Measurements from ENCODE around the gene ARF1.
"Not testable (repeated sequence)": the region's sequence is repeated elsewhere in the genome, so short reads cannot be mapped to it uniquely, and the experiment has no call there.

Gene ARF1

GRCh38 chr1:228104526-228105269, 22.2 kb downstream of the ARF1 start:
- DNase-seq: no peak

- no peak for DNase-seq
Measured at GRCh38 chr1:228105270-228105995, 22.9 kb downstream of the ARF1 start.

GRCh38 chr1:228105996-228106799, 23.7 kb downstream of the ARF1 start:
- no peak for DNase-seq

GRCh38 chr1:228106800-228107054, 24.2 kb downstream of the ARF1 start:
- no peak for DNase-seq

GRCh38 chr1:228107636-228108035, 25.1 kb downstream of the ARF1 start:
- no peak for DNase-seq

- DNase-seq: no peak
Measured at GRCh38 chr1:228108055-228108690, 25.7 kb downstream of the ARF1 start.

GRCh38 chr1:228108742-228109072, 26.2 kb downstream of the ARF1 start:
- DNase-seq: no peak

- peak; percentile 94 for DNase-seq
Measured at GRCh38 chr1:228109073-228109961, 26.8 kb downstream of the ARF1 start, which contains the start of gene MRPL55. TSS of gene MRPL55 (minus strand) at chr1:228109299. CDS start at chr1:228108260, 1,039 bp downstream.

- DNase-seq: no peak
Measured at GRCh38 chr1:228109962-228110488, 27.5 kb downstream of the ARF1 start.

- no peak for DNase-seq
Measured at GRCh38 chr1:228110556-228110955, 28.0 kb downstream of the ARF1 start.

GRCh38 chr1:228111315-228111714, 28.8 kb downstream of the ARF1 start:
- DNase-seq: not testable (repeated sequence)

- no peak for DNase-seq
Measured at GRCh38 chr1:228112167-228112566, 29.7 kb downstream of the ARF1 start.

GRCh38 chr1:228112617-228113016, 30.1 kb downstream of the ARF1 start:
- DNase-seq: no peak

- DNase-seq: no peak
Measured at GRCh38 chr1:228114827-228115226, 32.3 kb downstream of the ARF1 start.

GRCh38 chr1:228117335-228117734, 34.8 kb downstream of the ARF1 start:
- no peak for DNase-seq

- no peak for DNase-seq
Measured at GRCh38 chr1:228118040-228118439, 35.5 kb downstream of the ARF1 start.

- no peak for DNase-seq
Measured at GRCh38 chr1:228120351-228120750, 37.8 kb downstream of the ARF1 start.

- DNase-seq: no peak
Measured at GRCh38 chr1:228120857-228121489, 38.5 kb downstream of the ARF1 start.

- DNase-seq: no peak
Measured at GRCh38 chr1:228122921-228123441, 40.5 kb downstream of the ARF1 start.

GRCh38 chr1:228123505-228123904, 41.0 kb downstream of the ARF1 start:
- DNase-seq: no peak

GRCh38 chr1:228125185-228125584, 42.7 kb downstream of the ARF1 start:
- DNase-seq: no peak

All from NK-92 treated with Interleukin-12 subunit alpha and Interleukin-12 subunit beta, amount 100 ng/mL, for 24 hours (cell line).